Cardiac muscle cell (in vitro differentiated cells and primary cell): ENCODE data around the gene UBE2D2. TPM values are rescaled to one million over a fixed set of nuclear protein-coding genes. Genes with fewer than 3 reads are reported as not detected.

Experiments
- DNase-seq, 2 donors: peaks; one replicate each; pipeline versions ENCODE4 v3.0.0 to v3.0.0-alpha.2; 2010 to 2017; ENCODE audit warnings: low read depth in 1 of 2, low spot score in 1 of 2
- H3K27ac ChIP-seq: fragments of 200-600 bp; sonication (generic); 2 replicates; pipeline ENCODE4 v1.5.1; 2016
- H3K27me3 ChIP-seq: fragments of 200-600 bp; sonication (generic); 2 replicates; pipeline ENCODE4 v1.6.0; 2016; ENCODE audit warnings: control low read depth
- H3K36me3 ChIP-seq: fragments of 200-600 bp; sonication (generic); 2 replicates; pipeline ENCODE4 v1.5.1; 2016; ENCODE audit warnings: control low read depth
- H3K4me1 ChIP-seq: fragments of 200-600 bp; sonication (generic); 2 replicates; pipeline ENCODE4 v1.8.1; 2017; ENCODE audit warnings: low read depth, mild to moderate bottlenecking, mixed run types
- H3K4me3 ChIP-seq: fragments of 200-600 bp; sonication (generic); 2 replicates; pipeline ENCODE4 v1.5.1; 2016; ENCODE audit warnings: mild to moderate bottlenecking
- H3K9me3 ChIP-seq: fragments of 200-600 bp; sonication (generic); 2 replicates; pipeline ENCODE4 v1.5.1; 2017; ENCODE audit warnings: low read depth, mild to moderate bottlenecking, control low read depth
- polyA plus RNA-seq: library from polyadenylated mRNA; unstranded; fragments of >200 nt; fragmentation: Nextera tagmentation; extraction: Ambion mirVana; gene quantifications from 2 replicates; pipeline ENCODE4 v1.2.1, GENCODE V29; 2016
- total RNA-seq: library from RNA; depleted of rRNA; stranded (reverse); fragments of >200 nt; gene quantifications from 2 replicates; pipeline ENCODE4 v1.2.3, GENCODE V29; 2016
- TF ChIP-seq, protein P1 (sequence below): IDR thresholded peaks from 2 replicates; pipeline ENCODE4 v1.5.1; 2012; ENCODE audit warnings: low read depth, mild to moderate bottlenecking, low read length

UBE2D2 gene
- total and polyA plus RNA-seq, 2 experiments from 2014 or later: 236 to 338 TPM

- H3K4me1 ChIP-seq: peaks cover 15% of the 10 kb centered on the region
- no peaks in the 10 kb centered on the region for H3K36me3 ChIP-seq
- H3K27ac ChIP-seq: no peak overlapping the region
- H3K9me3 ChIP-seq: no peaks in the 10 kb centered on the region
- H3K4me3 ChIP-seq: no peak overlapping the region
- no peak for DNase-seq
- no peaks in the 10 kb centered on the region for H3K27me3 ChIP-seq
- TF ChIP-seq, protein P1, sequence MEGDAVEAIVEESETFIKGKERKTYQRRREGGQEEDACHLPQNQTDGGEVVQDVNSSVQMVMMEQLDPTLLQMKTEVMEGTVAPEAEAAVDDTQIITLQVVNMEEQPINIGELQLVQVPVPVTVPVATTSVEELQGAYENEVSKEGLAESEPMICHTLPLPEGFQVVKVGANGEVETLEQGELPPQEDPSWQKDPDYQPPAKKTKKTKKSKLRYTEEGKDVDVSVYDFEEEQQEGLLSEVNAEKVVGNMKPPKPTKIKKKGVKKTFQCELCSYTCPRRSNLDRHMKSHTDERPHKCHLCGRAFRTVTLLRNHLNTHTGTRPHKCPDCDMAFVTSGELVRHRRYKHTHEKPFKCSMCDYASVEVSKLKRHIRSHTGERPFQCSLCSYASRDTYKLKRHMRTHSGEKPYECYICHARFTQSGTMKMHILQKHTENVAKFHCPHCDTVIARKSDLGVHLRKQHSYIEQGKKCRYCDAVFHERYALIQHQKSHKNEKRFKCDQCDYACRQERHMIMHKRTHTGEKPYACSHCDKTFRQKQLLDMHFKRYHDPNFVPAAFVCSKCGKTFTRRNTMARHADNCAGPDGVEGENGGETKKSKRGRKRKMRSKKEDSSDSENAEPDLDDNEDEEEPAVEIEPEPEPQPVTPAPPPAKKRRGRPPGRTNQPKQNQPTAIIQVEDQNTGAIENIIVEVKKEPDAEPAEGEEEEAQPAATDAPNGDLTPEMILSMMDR: no peak
Measured at GRCh38 chr5:139642891-139643871, 82.0 kb downstream of the UBE2D2 start.

DNA sequence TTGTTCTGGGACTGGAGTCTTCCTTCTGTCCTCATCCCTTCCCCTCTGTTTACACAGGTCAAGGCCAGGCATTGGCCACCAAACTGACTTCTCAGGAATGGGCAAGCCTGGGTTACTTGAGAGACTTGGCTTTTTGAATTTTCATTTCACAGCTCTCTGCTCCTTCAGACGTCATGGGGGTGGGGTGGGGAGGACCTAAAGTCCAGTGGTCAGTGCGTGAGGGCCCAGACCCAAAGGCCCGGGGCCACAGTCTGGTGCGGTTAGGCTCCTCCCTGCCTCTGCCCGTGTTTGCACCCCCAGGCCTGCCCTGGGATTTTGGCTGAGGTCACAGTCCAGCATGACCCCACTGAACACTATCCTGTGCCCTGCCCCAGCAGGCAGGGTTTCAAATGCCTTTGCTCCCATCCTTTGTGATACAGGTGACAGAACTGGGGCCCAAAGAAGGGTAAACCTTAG, 82.9 kb downstream of the UBE2D2 start:
- Histone ChIP-seq H3K4me1 (peaks cover 10% of the 10 kb centered on the region), H3K9me3 (no peaks in the 10 kb centered on the region), H3K27ac (no peak overlapping the region), H3K36me3 (no peaks in the 10 kb centered on the region), H3K4me3 (no peak overlapping the region), H3K27me3 (no peaks in the 10 kb centered on the region)
- no peak for DNase-seq
- TF ChIP-seq, protein P1: no peak

- Histone ChIP-seq H3K36me3 (no peaks in the 10 kb centered on the region), H3K27ac (no peak overlapping the region), H3K4me1 (peaks cover 10% of the 10 kb centered on the region), H3K9me3 (no peaks in the 10 kb centered on the region), H3K4me3 (no peak overlapping the region), H3K27me3 (no peaks in the 10 kb centered on the region)
- TF ChIP-seq, protein P1: no peak
- DNase-seq: no peak
Measured at GRCh38 chr5:139644646-139645429, 83.7 kb downstream of the UBE2D2 start.

- TF ChIP-seq, protein P1: no peak
- peaks cover 10% of the 10 kb centered on the region for H3K4me1 ChIP-seq
Measured at GRCh38 chr5:139645430-139645871, 84.3 kb downstream of the UBE2D2 start.

DNA sequence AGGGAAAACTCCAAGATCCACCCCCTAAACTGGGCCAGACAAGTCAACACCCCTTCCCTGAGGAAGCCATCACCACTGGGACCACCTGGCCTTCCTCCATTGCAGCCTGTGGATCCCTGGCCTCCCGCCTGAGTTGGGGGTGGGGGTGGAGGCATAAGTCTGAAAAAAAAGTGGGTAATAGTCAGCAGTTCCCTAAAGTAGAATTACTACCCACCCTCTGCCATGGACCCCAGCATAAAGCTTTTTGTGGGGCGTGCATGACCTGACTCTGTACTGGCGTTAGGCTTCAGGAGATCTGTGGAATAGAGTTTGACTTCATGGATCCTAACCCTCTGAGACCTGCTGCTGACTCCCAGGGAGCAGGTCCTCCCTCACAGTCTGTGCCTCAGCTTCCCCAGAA, 85.0 kb downstream of the UBE2D2 start:
- H3K27ac ChIP-seq: no peak overlapping the region
- TF ChIP-seq, protein P1: no peak

More at GRCh38 chr5:139645430-139645871, 84.3 kb downstream of the UBE2D2 start:
- no peaks in the 10 kb centered on the region for H3K36me3 ChIP-seq
- H3K27ac ChIP-seq: no peak overlapping the region
- no peak overlapping the region for H3K4me3 ChIP-seq
- H3K9me3 ChIP-seq: no peaks in the 10 kb centered on the region
- H3K27me3 ChIP-seq: no peaks in the 10 kb centered on the region
- DNase-seq: no peak

More for the DNA sequence above, 85.0 kb downstream of the UBE2D2 start:
- Histone ChIP-seq H3K27me3 (no peaks in the 10 kb centered on the region), H3K9me3 (no peaks in the 10 kb centered on the region), H3K36me3 (no peaks in the 10 kb centered on the region), H3K4me1 (peaks cover 10% of the 10 kb centered on the region), H3K4me3 (no peak overlapping the region)
- no peak for DNase-seq
